NT2/D1 (cell line): ENCODE measurements around the gene PAK1.

Experiments used
- SUZ12 ChIP-seq: IDR thresholded peaks from 2 replicates; pipeline ENCODE4 v1.6.1; 2011; ENCODE audit not compliant: insufficient read length, insufficient read depth; ENCODE audit errors: extremely low read depth
- YY1 ChIP-seq: IDR thresholded peaks from 2 replicates; pipeline ENCODE4 v1.6.1; 2011; ENCODE audit not compliant: insufficient read length, insufficient read depth
- ZNF274 ChIP-seq: IDR thresholded peaks from 2 replicates; pipeline ENCODE4 v1.6.1; 2011; ENCODE audit warnings: mild to moderate bottlenecking, low read depth, low read length

- TF ChIP-seq YY1 (no peak), SUZ12 (no peak), ZNF274 (no peak)
Observed at GRCh38 chr11:77386178-77386577, 87.7 kb downstream of the PAK1 start.
